Gastrocnemius medialis (tissue), 4 donors: Measurements from ENCODE around the gene BMPR1A. TPM values are rescaled to one million over a fixed set of nuclear protein-coding genes. Genes with fewer than 3 reads are reported as not detected.
A peak's percentile ranks its signal among the peaks of the same experiment; 100 is the strongest.

Experiments used
- ATAC-seq, 2 donors: fragments of 150-250 bp; one replicate each; pipeline ENCODE4 v1.9.1; 2016
- DNase-seq, 2 donors: peaks; one replicate each; pipeline ENCODE4 v3.0.0-alpha.2; 2019
- H3K27ac ChIP-seq, 4 donors: fragments of 200-600 bp; sonication (generic); 1 replicate in 1 of 4; 2 replicates in 3 of 4; pipeline ENCODE4 v1.5.1; 2016 to 2018; ENCODE audit warnings: mild to moderate bottlenecking in 2 of 4, moderate library complexity in 1 of 4
- H3K27me3 ChIP-seq, 3 donors: fragments of 200-600 bp; sonication (generic) in 2 of 3; 1 replicate in 1 of 3; 2 replicates in 2 of 3; pipeline versions ENCODE4 v1.5.1 to v1.6.0; 2016 to 2019; ENCODE audit warnings: mild to moderate bottlenecking in 1 of 3, moderate library complexity in 1 of 3
- H3K36me3 ChIP-seq, 2 donors: fragments of 200-600 bp; sonication (generic) in 1 of 2; one replicate each; pipeline ENCODE4 v1.5.1; 2017 to 2018
- H3K4me1 ChIP-seq, 2 donors: fragments of 200-600 bp; sonication (generic) in 1 of 2; one replicate each; pipeline ENCODE4 v1.5.1; 2016 to 2017; ENCODE audit warnings: mild to moderate bottlenecking in 2 of 2
- H3K4me3 ChIP-seq, 4 donors: fragments of 200-600 bp; sonication (generic) in 3 of 4; 1 replicate in 1 of 4; 2 replicates in 3 of 4; pipeline ENCODE4 v1.5.1; 2016 to 2019; ENCODE audit warnings: mild to moderate bottlenecking in 2 of 4
- H3K9me3 ChIP-seq, 3 donors: fragments of 200-600 bp; sonication (generic) in 2 of 3; 1 replicate in 1 of 3; 2 replicates in 2 of 3; pipeline ENCODE4 v1.5.1; 2016 to 2019
- CTCF ChIP-seq, 5 experiments: fragments of 450-650 bp in 3 of 5; fragments of 200-600 bp in 2 of 5; sonication (generic) in 2 of 5; IDR thresholded peaks in 4 of 5; conservative IDR thresholded peaks in 1 of 5; 1 replicate in 4 of 5; 2 replicates in 1 of 5; pipeline ENCODE4 v1.5.1; 2016 to 2019; ENCODE audit warnings: antibody characterized with exemption in 5 of 5, mild to moderate bottlenecking in 3 of 5, moderate library complexity in 3 of 5
- POLR2A ChIP-seq, 2 donors: fragments of 450-650 bp; IDR thresholded peaks; one replicate each; pipeline ENCODE4 v1.6.1; 2017; ENCODE audit warnings: antibody characterized with exemption in 2 of 2, mild to moderate bottlenecking in 2 of 2, moderate library complexity in 2 of 2
- in situ Hi-C, 4 donors: fragments of 200-750 bp; cut with MboI; loops; one replicate each; pipeline versions ENCODE4 v1.15.0 to v1.8.0; 2017; ENCODE audit warnings: low sequenced_read_pairs in 4 of 4
- intact Hi-C: fragments of 100-400 bp; cut with DNase I; formaldehyde crosslinking; loops from one replicate; pipeline ENCODE4 v1.15.1; 2023; ENCODE audit warnings: low total_unique reads
- total RNA-seq, 4 donors: library from RNA; depleted of rRNA; stranded (reverse); fragments of >200 nt; gene quantifications; one replicate each; pipeline versions ENCODE4 v1.1.0 to v1.2.3, GENCODE V29; 2016

BMPR1A gene
- total RNA-seq, 4 donors from 2014 or later, result 16.4 to 22.7 (median 18.0) TPM

- in situ Hi-C loops (no loop called here), intact Hi-C loops (no loop called here)
- no peak for TF ChIP-seq CTCF (IDR thresholded peaks at IDR 0.05 in 4 of 5, conservative IDR thresholded peaks at IDR 0.05 in 1 of 5)
- TF ChIP-seq POLR2A (IDR thresholded peaks at IDR 0.05), result no peak
- Histone ChIP-seq H3K27ac (peak overlapping the region; percentile 27 to 56 (median 39)), H3K4me1 (peaks cover 28 to 36% of the 10 kb centered on the region in 2 donors), H3K27me3 (no peaks in the 10 kb centered on the region), H3K4me3 (no peak overlapping the region), H3K36me3 (no peaks in the 10 kb centered on the region), H3K9me3 (no peaks in the 10 kb centered on the region)
- DNase-seq (no peak), ATAC-seq (peak in 1 of 2 donors; percentile 55)
Observed at GRCh38 chr10:86815640-86816039, 59.2 kb downstream of the BMPR1A start.

GRCh38 chr10:86817246-86817645, 60.8 kb downstream of the BMPR1A start:
- Histone ChIP-seq H3K4me1 (peaks cover 32 to 41% of the 10 kb centered on the region in 2 donors), H3K4me3 (no peak overlapping the region), H3K27ac (no peak overlapping the region), H3K36me3 (no peaks in the 10 kb centered on the region), H3K9me3 (no peaks in the 10 kb centered on the region), H3K27me3 (no peaks in the 10 kb centered on the region)
- TF ChIP-seq CTCF (IDR thresholded peaks at IDR 0.05 in 4 of 5, conservative IDR thresholded peaks at IDR 0.05 in 1 of 5) (no peak), POLR2A (IDR thresholded peaks at IDR 0.05) (no peak)
- no peak for DNase-seq
- ATAC-seq, result no peak
- in situ Hi-C loops (no loop called here), intact Hi-C loops (no loop called here)

GRCh38 chr10:86819567-86819966, 63.1 kb downstream of the BMPR1A start:
- no peak for DNase-seq
- ATAC-seq, result no peak
- Histone ChIP-seq H3K9me3 (no peaks in the 10 kb centered on the region), H3K4me1 (peaks cover 24 to 50% of the 10 kb centered on the region in 2 donors), H3K4me3 (no peak overlapping the region), H3K27me3 (no peaks in the 10 kb centered on the region), H3K27ac (no peak overlapping the region), H3K36me3 (no peaks in the 10 kb centered on the region)
- in situ Hi-C loops (no loop called here), intact Hi-C loops (no loop called here)
- no peak for TF ChIP-seq CTCF (IDR thresholded peaks at IDR 0.05 in 4 of 5, conservative IDR thresholded peaks at IDR 0.05 in 1 of 5)
- TF ChIP-seq POLR2A (IDR thresholded peaks at IDR 0.05), result no peak

- DNase-seq (no peak), ATAC-seq (peak in 1 of 2 donors; percentile 60)
- H3K27me3 ChIP-seq, result no peaks in the 10 kb centered on the region
- H3K9me3 ChIP-seq, result no peaks in the 10 kb centered on the region
- H3K36me3 ChIP-seq, result no peaks in the 10 kb centered on the region
- no peak overlapping the region for H3K4me3 ChIP-seq
- peaks cover 19 to 41% of the 10 kb centered on the region in 2 donors for H3K4me1 ChIP-seq
- intact Hi-C loops, result no loop called here
- in situ Hi-C loops, result no loop called here
- TF ChIP-seq POLR2A (IDR thresholded peaks at IDR 0.05) (no peak), CTCF (IDR thresholded peaks at IDR 0.05 in 4 of 5, conservative IDR thresholded peaks at IDR 0.05 in 1 of 5) (no peak)
- no peak overlapping the region for H3K27ac ChIP-seq
Observed at GRCh38 chr10:86820509-86820908, 64.1 kb downstream of the BMPR1A start.

- intact Hi-C loops, result no loop called here
- DNase-seq (no peak), ATAC-seq (no peak)
- Histone ChIP-seq H3K9me3 (no peaks in the 10 kb centered on the region), H3K27ac (no peak overlapping the region), H3K4me3 (no peak overlapping the region), H3K4me1 (peaks cover 15 to 31% of the 10 kb centered on the region in 2 donors), H3K27me3 (no peaks in the 10 kb centered on the region), H3K36me3 (no peaks in the 10 kb centered on the region)
- in situ Hi-C loops, result no loop called here
- TF ChIP-seq CTCF (IDR thresholded peaks at IDR 0.05 in 4 of 5, conservative IDR thresholded peaks at IDR 0.05 in 1 of 5) (no peak), POLR2A (IDR thresholded peaks at IDR 0.05) (no peak)
Observed at GRCh38 chr10:86821388-86821999, 65.1 kb downstream of the BMPR1A start.
